Gastroesophageal sphincter (tissue), 4 donors: ENCODE results near the gene CXXC5. TPM values are rescaled to one million over a fixed set of nuclear protein-coding genes. Genes with fewer than 3 reads are reported as not detected.

Experiments
- ATAC-seq: fragments of 150-250 bp; one replicate; pipeline ENCODE4 v1.9.1; 2016; ENCODE audit warnings: mild to moderate bottlenecking, moderate library complexity
- H3K27ac ChIP-seq, 4 donors: fragments of 200-600 bp; sonication (generic) in 3 of 4; 1 replicate in 3 of 4; 2 replicates in 1 of 4; pipeline ENCODE4 v1.5.1; 2016 to 2019
- H3K27me3 ChIP-seq: fragments of 200-600 bp; sonication (generic); one replicate; pipeline ENCODE4 v1.5.1; 2019
- H3K36me3 ChIP-seq, 2 donors: fragments of 200-600 bp; sonication (generic); one replicate each; pipeline ENCODE4 v1.5.1; 2019; ENCODE audit warnings: control low read depth in 1 of 2
- H3K4me1 ChIP-seq, 3 donors: fragments of 200-600 bp; sonication (generic); 1 replicate in 2 of 3; 2 replicates in 1 of 3; pipeline ENCODE4 v1.5.1; 2016 to 2019; ENCODE audit warnings: control low read depth in 2 of 3
- H3K4me3 ChIP-seq, 2 donors: fragments of 200-600 bp; sonication (generic); one replicate each; pipeline ENCODE4 v1.5.1; 2019; ENCODE audit warnings: mild to moderate bottlenecking in 1 of 2, moderate library complexity in 1 of 2
- H3K9me3 ChIP-seq, 3 donors: fragments of 200-600 bp; sonication (generic); one replicate each; pipeline ENCODE4 v1.5.1; 2017 to 2019; ENCODE audit warnings: control low read depth in 2 of 3
- CTCF ChIP-seq, 4 experiments: fragments of 200-600 bp in 2 of 4; fragments of 450-650 bp in 2 of 4; sonication (generic) in 1 of 4; IDR thresholded peaks; one replicate each; pipeline ENCODE4 v1.5.1; 2017 to 2019; ENCODE audit warnings: antibody characterized with exemption in 4 of 4, mild to moderate bottlenecking in 2 of 4, moderate library complexity in 2 of 4
- EP300 ChIP-seq: sonication (generic); formaldehyde crosslinking; IDR thresholded peaks from one replicate; pipeline ENCODE4 v1.6.1; 2017; ENCODE audit warnings: antibody characterized with exemption, mild to moderate bottlenecking
- POLR2A ChIP-seq, 2 donors: fragments of 450-650 bp; IDR thresholded peaks; one replicate each; pipeline ENCODE4 v1.6.1; 2017; ENCODE audit warnings: antibody characterized with exemption in 2 of 2, mild to moderate bottlenecking in 2 of 2, moderate library complexity in 1 of 2
- POLR2AphosphoS5 ChIP-seq: sonication (generic); formaldehyde crosslinking; IDR thresholded peaks from one replicate; pipeline ENCODE4 v1.6.1; 2017; ENCODE audit warnings: antibody characterized with exemption
- WGBS, 2 donors: methylation state at CpG; one replicate each; pipeline ENCODE4 v1.1.5; 2018; ENCODE audit warnings: low coverage in 1 of 2; 5-methylcytosine and 5-hydroxymethylcytosine counted together
- total RNA-seq, 4 donors: library from RNA; depleted of rRNA; stranded (reverse); fragments of >200 nt; gene quantifications; one replicate each; pipeline ENCODE4 v1.1.0, GENCODE V29; 2016

The CXXC5 gene
- total RNA-seq, 4 donors from 2014 or later: 30.0 to 50.7 (median 35.1) TPM

DNA sequence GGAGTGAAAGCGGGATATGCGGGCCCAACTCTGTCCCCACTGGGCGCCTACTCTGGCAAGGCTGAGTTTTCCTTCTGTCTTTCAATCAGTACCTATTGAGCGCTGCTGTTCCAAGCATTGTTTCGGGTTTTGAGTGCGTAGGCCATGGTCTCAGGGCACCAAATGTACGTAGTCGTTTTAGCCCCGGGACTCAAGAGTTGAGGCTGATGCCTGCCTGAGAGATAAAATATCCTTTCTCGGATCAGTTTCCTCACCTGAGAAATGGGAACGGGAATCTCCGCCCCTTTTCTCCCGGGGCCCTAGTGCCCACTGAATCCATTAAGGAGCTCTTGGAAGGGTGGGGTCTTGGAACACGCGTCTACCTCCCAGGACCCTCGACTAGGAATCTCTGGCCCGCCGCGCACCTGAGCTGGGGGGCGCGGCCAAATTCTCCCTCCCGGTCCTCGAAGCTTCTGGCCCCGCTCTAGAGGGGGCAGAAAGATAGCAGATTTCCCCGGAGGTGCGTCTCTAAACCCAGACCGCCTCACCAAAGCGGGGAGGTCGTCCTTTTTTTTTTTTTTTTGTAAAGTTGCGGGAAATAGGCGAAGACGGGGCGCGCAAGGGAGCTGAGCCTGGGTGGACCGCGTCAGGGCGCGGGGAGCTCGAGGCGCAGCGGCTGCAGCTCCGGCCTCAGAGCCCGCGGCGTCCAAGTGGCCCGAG is 494 bp upstream of the CXXC5 start:
- no peak for ATAC-seq
- Histone ChIP-seq H3K4me1 (peaks cover 0 to 57% (median 32%) of the 10 kb centered on the region in 3 donors), H3K9me3 (no peaks in the 10 kb centered on the region), H3K36me3 (no peaks in the 10 kb centered on the region), H3K27ac (peak overlapping the region in 3 of 4 donors; percentile 91 to 94 (median 93)), H3K4me3 (peak overlapping the region; percentile 29 to 90), H3K27me3 (peaks cover 6% of the 10 kb centered on the region)
- WGBS, 2 donors: 45% methylated on average over 7 of the region's 46 CpGs; no CpG with 5 or more reads in 1 of the 2 donors
- TF ChIP-seq CTCF (IDR thresholded peaks at IDR 0.05) (no peak), EP300 (no peak), POLR2A (IDR thresholded peaks at IDR 0.05) (no peak), POLR2AphosphoS5 (no peak)

- ATAC-seq: no peak
Measured at GRCh38 chr5:139649082-139649991, 1.2 kb downstream of the CXXC5 start.

GRCh38 chr5:139650031-139650688 is 2.0 kb downstream of the CXXC5 start:
- peak overlapping the region; percentile 29 to 90 for H3K4me3 ChIP-seq
- 3% methylated on average over 7 of the region's 48 CpGs; no CpG with 5 or more reads in 1 of the 2 donors for WGBS, 2 donors
- no peaks in the 10 kb centered on the region for H3K36me3 ChIP-seq
- peaks cover 6% of the 10 kb centered on the region for H3K27me3 ChIP-seq
- no peak for ATAC-seq
- TF ChIP-seq CTCF (IDR thresholded peaks at IDR 0.05) (peak in 3 of 4 experiments; percentile 48 to 58 (median 57)), POLR2A (IDR thresholded peaks at IDR 0.05) (no peak)
- peaks cover 0 to 82% (median 57%) of the 10 kb centered on the region in 3 donors for H3K4me1 ChIP-seq
- peak overlapping the region; percentile 26 to 94 (median 92) for H3K27ac ChIP-seq
- H3K9me3 ChIP-seq: no peaks in the 10 kb centered on the region

More at GRCh38 chr5:139649082-139649991, 1.2 kb downstream of the CXXC5 start:
- Histone ChIP-seq H3K36me3 (no peaks in the 10 kb centered on the region), H3K9me3 (no peaks in the 10 kb centered on the region), H3K27me3 (peaks cover 6% of the 10 kb centered on the region), H3K27ac (peak overlapping the region; percentile 0 to 94 (median 92)), H3K4me3 (peak overlapping the region; percentile 29 to 90), H3K4me1 (peaks cover 0 to 74% (median 48%) of the 10 kb centered on the region in 3 donors)
- WGBS, 2 donors: 0% methylated on average over 5 of the region's 77 CpGs; no CpG with 5 or more reads in 1 of the 2 donors
- TF ChIP-seq EP300 (no peak), POLR2AphosphoS5 (no peak), POLR2A (IDR thresholded peaks at IDR 0.05) (no peak), CTCF (IDR thresholded peaks at IDR 0.05) (no peak)

DNA sequence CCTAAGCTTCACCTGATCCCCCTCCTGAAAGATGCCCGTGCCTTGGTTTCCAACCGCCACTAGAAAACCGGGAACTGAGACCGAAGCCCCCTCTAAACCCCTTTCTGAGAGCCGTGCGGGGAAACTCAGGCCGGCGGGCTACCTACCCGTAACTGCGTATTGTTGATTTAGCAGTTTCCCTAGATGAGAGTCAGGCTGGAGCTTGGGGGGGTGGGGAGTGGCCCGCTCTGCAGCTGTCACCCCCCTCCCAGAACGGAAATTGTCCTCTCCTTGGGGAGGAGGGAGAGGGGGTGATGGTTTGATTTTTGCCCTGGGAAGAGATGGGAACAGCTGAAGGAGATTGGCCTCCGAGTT is 2.5 kb downstream of the CXXC5 start:
- TF ChIP-seq EP300: no peak
- no peak for TF ChIP-seq CTCF (IDR thresholded peaks at IDR 0.05)
- TF ChIP-seq POLR2AphosphoS5: no peak
- TF ChIP-seq POLR2A (IDR thresholded peaks at IDR 0.05): no peak
- WGBS, 2 donors: no CpG with 5 or more reads among the region's 13 CpGs
- peak overlapping the region; percentile 29 to 90 for H3K4me3 ChIP-seq
- H3K27ac ChIP-seq: peak overlapping the region; percentile 26 to 94 (median 92)
- ATAC-seq: no peak
- H3K4me1 ChIP-seq: peaks cover 0 to 88% (median 62%) of the 10 kb centered on the region in 3 donors
- H3K36me3 ChIP-seq: no peaks in the 10 kb centered on the region
- H3K27me3 ChIP-seq: peaks cover 6% of the 10 kb centered on the region
- H3K9me3 ChIP-seq: no peaks in the 10 kb centered on the region
